Kidney (tissue), 14 donors: Measurements from ENCODE around the gene REV3L. TPM values are rescaled to one million over a fixed set of nuclear protein-coding genes. Genes with fewer than 3 reads are reported as not detected.

ENCODE experiments used
- DNase-seq, 5 donors: peaks; one replicate each; pipeline ENCODE4 v3.0.0-alpha.2; 2013 to 2020
- FAIRE-seq: peaks from 2 replicates; lab custom pipeline; 2012; peaks lifted over from hg19 to GRCh38; lab: Jason Lieb, UNC
- H3K27ac ChIP-seq, 2 donors: one replicate each; pipeline ENCODE4 v1.7.0; 2013; ENCODE audit warnings: low read depth in 2 of 2, low read length in 2 of 2, inconsistent platforms in 1 of 2
- H3K27me3 ChIP-seq: one replicate; pipeline ENCODE4 v1.7.1; 2013; ENCODE audit warnings: low read length, inconsistent platforms; ENCODE audit not compliant: control insufficient read depth, insufficient read depth
- H3K36me3 ChIP-seq, 3 donors: one replicate each; pipeline versions ENCODE4 v1.7.0 to v1.7.1; 2013; ENCODE audit warnings: low read length in 3 of 3, control low read depth in 1 of 3, inconsistent platforms in 1 of 3; ENCODE audit not compliant: insufficient read depth in 3 of 3, control insufficient read depth in 2 of 3
- H3K4me1 ChIP-seq, 3 donors: one replicate each; pipeline versions ENCODE4 v1.7.0 to v1.7.1; 2013; ENCODE audit warnings: low read length in 3 of 3, inconsistent platforms in 1 of 3, low read depth in 1 of 3; ENCODE audit not compliant: control insufficient read depth in 2 of 3, insufficient read depth in 2 of 3
- H3K4me3 ChIP-seq, 3 donors: one replicate each; pipeline versions ENCODE4 v1.7.0 to v1.8.1; 2013; ENCODE audit warnings: low read length in 3 of 3, control low read depth in 1 of 3, inconsistent platforms in 1 of 3
- H3K9ac ChIP-seq, 3 donors: one replicate each; pipeline versions ENCODE4 v1.7.0 to v1.7.1; 2013; ENCODE audit warnings: low read length in 3 of 3, control low read depth in 1 of 3, inconsistent platforms in 1 of 3
- H3K9me3 ChIP-seq, 3 donors: one replicate each; pipeline versions ENCODE4 v1.7.0 to v1.7.1; 2013; ENCODE audit warnings: low read length in 3 of 3, control low read depth in 1 of 3, inconsistent platforms in 1 of 3; ENCODE audit not compliant: control insufficient read depth in 2 of 3, insufficient read depth in 1 of 3
- CTCF ChIP-seq: IDR thresholded peaks from 3 replicates; pipeline ENCODE4 v1.5.1; 2012; ENCODE audit warnings: mild to moderate bottlenecking, moderate library complexity, borderline replicate concordance; ENCODE audit not compliant: insufficient read depth; ENCODE audit errors: extremely low read depth
- intact Hi-C: fragments of 100-400 bp; cut with DNase I; formaldehyde crosslinking; loops from one replicate; pipeline ENCODE4 v1.11.1; 2022
- polyA plus RNA-seq: library from polyadenylated mRNA; stranded (reverse); fragments of 350-450 nt; fragmentation: Illumina TruSeq; extraction: RNeasy Lipid Tissue Mini Kit (QIAGEN cat#74804); gene quantifications from one replicate; pipeline ENCODE4 v1.2.3, GENCODE V29; 2014; ENCODE audit warnings: low read depth, low replicate concordance; ENCODE audit not compliant: insufficient read depth
- total RNA-seq: library from RNA; stranded (reverse); fragmentation: NEBNext Ultra II Directional; extraction: Animal tissue kit (Norgen Biotek cat#: 25700); gene quantifications from one replicate; pipeline ENCODE4 v1.2.1, GENCODE V29; 2021
- donor health status: control.
- donor health status: control.
- donor health status: control.
- donor health status: control.
- donor health status: control.
- donor health status: DM: yes; HTN: yes; CAD: no.
- donor health status: Normal renal cell carcinoma (clear cell type).

Gene REV3L
- total and polyA plus RNA-seq, 2 donors from 2014 or later: 4.4 to 30.0 TPM

GRCh38 chr6:111462770-111463391 lies 20.1 kb downstream of the REV3L start:
- DNase-seq: no peak
- H3K4me1 ChIP-seq: peaks cover 0 to 4% (median 0%) of the 10 kb centered on the region in 3 donors
- peaks cover 0 to 11% (median 2%) of the 10 kb centered on the region in 3 donors for H3K9me3 ChIP-seq
- no peaks in the 10 kb centered on the region for H3K27me3 ChIP-seq
- intact Hi-C loops: no loop called here
- no peak for FAIRE-seq
- H3K9ac ChIP-seq: no peak overlapping the region
- peaks cover 3 to 4% (median 4%) of the 10 kb centered on the region in 3 donors for H3K36me3 ChIP-seq
- H3K27ac ChIP-seq: no peak overlapping the region
- no peak for TF ChIP-seq CTCF
- H3K4me3 ChIP-seq: no peak overlapping the region

GRCh38 chr6:111461860-111462259 lies 21.2 kb downstream of the REV3L start:
- peaks cover 0 to 4% (median 0%) of the 10 kb centered on the region in 3 donors for H3K4me1 ChIP-seq
- FAIRE-seq (no peak), DNase-seq (no peak)
- intact Hi-C loops: no loop called here
- H3K27ac ChIP-seq: no peak overlapping the region
- no peak for TF ChIP-seq CTCF
- no peaks in the 10 kb centered on the region for H3K27me3 ChIP-seq
- peaks cover 0 to 11% (median 2%) of the 10 kb centered on the region in 3 donors for H3K9me3 ChIP-seq
- no peak overlapping the region for H3K9ac ChIP-seq
- H3K36me3 ChIP-seq: peaks cover 3 to 4% (median 4%) of the 10 kb centered on the region in 3 donors
- H3K4me3 ChIP-seq: peak overlapping the region in 2 of 3 donors; percentile 22 to 37

GRCh38 chr6:111458670-111459232 lies 24.3 kb downstream of the REV3L start:
- no peak for DNase-seq
- Histone ChIP-seq H3K4me1 (peaks cover 0 to 4% (median 0%) of the 10 kb centered on the region in 3 donors), H3K27me3 (no peaks in the 10 kb centered on the region), H3K9me3 (peaks cover 0 to 11% (median 2%) of the 10 kb centered on the region in 3 donors), H3K9ac (no peak overlapping the region), H3K27ac (no peak overlapping the region), H3K36me3 (peaks cover 4 to 5% (median 4%) of the 10 kb centered on the region in 3 donors), H3K4me3 (no peak overlapping the region)
- TF ChIP-seq CTCF: no peak
- no peak for FAIRE-seq
- intact Hi-C loops: no loop called here
